Rectal smooth muscle tissue (tissue), 1 donor: ENCODE results near the gene CRABP2.

Experiments used
- H3K27ac ChIP-seq: one replicate; pipeline ENCODE4 v1.7.0; 2013; ENCODE audit warnings: low read depth, low read length, inconsistent platforms
- H3K27me3 ChIP-seq: one replicate; pipeline ENCODE4 v1.7.0; 2013; ENCODE audit warnings: low read length; ENCODE audit not compliant: control insufficient read depth, insufficient read depth
- H3K36me3 ChIP-seq: one replicate; pipeline ENCODE4 v1.7.0; 2013; ENCODE audit warnings: low read length; ENCODE audit not compliant: control insufficient read depth, insufficient read depth
- H3K4me1 ChIP-seq: one replicate; pipeline ENCODE4 v1.7.0; 2013; ENCODE audit warnings: low read length; ENCODE audit not compliant: control insufficient read depth, insufficient read depth
- H3K4me3 ChIP-seq: one replicate; pipeline ENCODE4 v1.7.0; 2013; ENCODE audit warnings: low read length
- H3K9ac ChIP-seq: one replicate; pipeline ENCODE4 v1.7.0; 2013; ENCODE audit warnings: low read length

The CRABP2 gene

DNA sequence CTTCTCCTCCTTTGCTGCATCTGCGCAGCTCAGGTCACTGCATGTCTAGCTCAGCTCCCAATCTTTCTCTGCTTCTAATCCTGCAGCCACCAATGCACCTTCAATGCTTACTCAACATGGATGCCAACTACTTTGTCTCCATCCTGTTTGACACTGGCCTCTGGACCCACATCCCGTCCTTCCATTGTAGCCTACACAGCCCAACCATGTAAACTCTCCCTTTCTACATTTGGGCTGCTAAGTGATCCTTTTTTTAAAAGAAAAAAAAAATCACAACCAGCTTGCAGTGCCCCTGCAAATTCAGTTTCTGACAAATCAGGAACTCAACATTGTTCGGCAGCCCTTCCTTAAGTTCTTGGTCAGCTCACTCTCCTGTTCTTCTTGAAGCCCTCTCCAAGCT is 9.4 kb upstream of the CRABP2 start:
- H3K27ac ChIP-seq: no peak overlapping the region
- H3K27me3 ChIP-seq: no peaks in the 10 kb centered on the region
- H3K9ac ChIP-seq: no peak overlapping the region
- no peaks in the 10 kb centered on the region for H3K36me3 ChIP-seq
- no peak overlapping the region for H3K4me3 ChIP-seq
- peaks cover 26% of the 10 kb centered on the region for H3K4me1 ChIP-seq

GRCh38 chr1:156712626-156713025 is 7.2 kb upstream of the CRABP2 start:
- Histone ChIP-seq H3K9ac (no peak overlapping the region), H3K4me3 (no peak overlapping the region), H3K27ac (no peak overlapping the region), H3K27me3 (no peaks in the 10 kb centered on the region), H3K36me3 (no peaks in the 10 kb centered on the region), H3K4me1 (peaks cover 30% of the 10 kb centered on the region)

DNA sequence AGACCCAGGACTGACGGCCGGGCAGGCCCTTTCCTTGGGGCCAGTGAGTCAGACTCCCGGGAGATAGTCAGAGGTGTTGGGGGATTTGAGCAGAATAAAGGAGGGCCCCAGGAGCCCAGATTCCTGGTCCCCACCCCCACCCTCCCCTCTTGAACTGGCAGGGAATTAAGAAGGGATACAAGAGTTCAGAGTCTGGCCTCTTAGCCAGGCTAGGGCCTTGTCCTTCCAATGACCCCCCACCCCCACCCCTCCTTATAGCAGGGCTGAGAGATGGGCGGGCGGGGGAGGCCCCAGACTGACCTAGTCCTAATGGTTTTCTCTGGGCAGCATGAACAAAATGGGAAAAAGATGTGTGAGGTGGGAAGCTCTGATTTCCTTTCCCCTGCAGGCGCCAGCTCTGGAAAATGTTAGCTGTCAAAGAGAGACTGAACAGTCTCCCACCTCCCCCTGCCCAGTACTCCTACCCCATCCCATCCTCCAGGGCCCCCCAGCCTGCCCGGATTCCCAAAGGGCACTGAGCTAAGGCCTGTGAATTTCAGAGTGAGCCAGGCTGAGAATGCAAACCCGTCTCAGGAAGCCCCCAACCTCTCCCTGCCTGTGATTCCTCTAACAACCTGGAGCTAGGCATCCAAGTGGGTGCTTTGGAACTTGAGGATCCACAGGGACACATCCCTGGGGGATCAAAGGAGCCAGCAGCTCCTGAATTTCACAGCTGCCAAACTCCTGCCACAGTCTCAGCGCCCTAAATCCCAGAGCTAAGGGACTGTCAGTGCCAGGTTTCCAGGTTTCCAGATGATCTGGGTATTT is 5.8 kb upstream of the CRABP2 start:
- no peaks in the 10 kb centered on the region for H3K36me3 ChIP-seq

GRCh38 chr1:156709757-156710489 is 4.5 kb upstream of the CRABP2 start:
- Histone ChIP-seq H3K4me1 (peaks cover 38% of the 10 kb centered on the region), H3K9ac (no peak overlapping the region), H3K27ac (peak overlapping the region; percentile 72)

More for the DNA sequence above, 5.8 kb upstream of the CRABP2 start:
- Histone ChIP-seq H3K9ac (no peak overlapping the region), H3K4me1 (peaks cover 30% of the 10 kb centered on the region), H3K4me3 (no peak overlapping the region), H3K27ac (peak overlapping the region; percentile 52), H3K27me3 (no peaks in the 10 kb centered on the region)

DNA sequence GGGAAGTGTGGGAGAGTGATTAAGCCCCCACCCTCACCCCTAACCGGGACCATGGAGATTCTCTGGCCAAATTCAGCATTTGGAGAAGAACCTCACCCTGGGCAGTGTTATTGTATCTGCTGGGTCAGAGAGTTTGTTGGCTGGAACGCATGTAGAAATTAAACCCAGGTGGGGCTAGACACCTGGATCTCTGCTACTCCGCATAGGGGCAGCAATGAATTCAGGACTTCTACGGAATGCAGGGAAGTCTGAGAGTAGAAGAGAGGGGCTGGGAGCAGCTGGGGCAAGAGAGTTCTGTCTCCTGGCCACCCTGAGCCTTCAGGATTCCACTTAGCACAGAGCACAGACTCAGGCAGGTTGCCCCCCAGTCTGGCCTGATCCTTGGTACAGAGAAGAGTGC is 3.6 kb upstream of the CRABP2 start:
- Histone ChIP-seq H3K27ac (peak overlapping the region; percentile 72), H3K4me3 (no peak overlapping the region), H3K27me3 (peaks cover 5% of the 10 kb centered on the region), H3K9ac (no peak overlapping the region), H3K36me3 (no peaks in the 10 kb centered on the region), H3K4me1 (peaks cover 43% of the 10 kb centered on the region)

More at GRCh38 chr1:156709757-156710489, 4.5 kb upstream of the CRABP2 start:
- Histone ChIP-seq H3K27me3 (no peaks in the 10 kb centered on the region), H3K4me3 (no peak overlapping the region), H3K36me3 (no peaks in the 10 kb centered on the region)

GRCh38 chr1:156708218-156708661 is 2.9 kb upstream of the CRABP2 start:
- H3K27me3 ChIP-seq: peaks cover 11% of the 10 kb centered on the region
- no peaks in the 10 kb centered on the region for H3K36me3 ChIP-seq
- peak overlapping the region; percentile 52 for H3K27ac ChIP-seq
- H3K4me1 ChIP-seq: peaks cover 46% of the 10 kb centered on the region
- no peak overlapping the region for H3K4me3 ChIP-seq
- H3K9ac ChIP-seq: no peak overlapping the region

GRCh38 chr1:156707417-156708217 is 2.2 kb upstream of the CRABP2 start:
- Histone ChIP-seq H3K4me3 (no peak overlapping the region), H3K9ac (no peak overlapping the region), H3K27ac (peak overlapping the region; percentile 86), H3K27me3 (peaks cover 15% of the 10 kb centered on the region), H3K36me3 (no peaks in the 10 kb centered on the region), H3K4me1 (peaks cover 44% of the 10 kb centered on the region)

DNA sequence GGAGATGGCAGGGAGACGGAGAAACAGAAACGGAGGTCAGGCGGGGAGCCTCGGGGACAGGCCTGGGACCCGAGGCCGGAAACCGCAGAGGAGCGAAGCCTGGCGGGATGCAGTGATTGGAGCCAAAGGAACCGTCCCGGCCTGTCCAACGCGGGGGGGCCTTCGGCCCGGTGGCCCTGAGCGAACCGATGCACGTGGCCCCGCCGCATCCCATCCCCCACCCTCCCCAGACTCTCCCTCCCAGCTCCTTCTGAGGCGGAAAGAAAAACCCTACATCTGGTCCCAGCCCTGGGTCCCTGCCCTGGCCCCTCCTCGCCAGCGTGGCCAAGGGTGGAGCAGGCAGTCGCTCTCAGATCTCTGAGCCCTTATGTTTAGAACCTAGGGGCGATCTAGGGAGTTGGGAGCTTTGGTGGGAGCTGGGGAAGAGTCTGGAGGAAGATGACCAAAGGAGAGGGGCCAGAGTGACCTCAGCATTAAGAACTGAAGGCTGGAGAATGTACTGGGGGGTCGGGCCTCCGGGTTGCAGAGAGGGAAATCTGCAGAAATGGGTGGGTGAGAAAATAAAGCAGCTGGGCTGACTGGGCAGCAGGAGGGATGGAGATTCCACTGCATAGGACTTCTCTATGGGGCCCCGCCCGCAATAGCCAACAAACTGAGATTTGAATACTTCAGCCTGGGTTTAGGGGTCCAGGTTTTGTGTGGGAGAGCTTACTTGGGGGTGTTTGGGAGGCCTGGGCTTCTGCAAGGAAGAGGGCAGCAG is 1.5 kb upstream of the CRABP2 start:
- Histone ChIP-seq H3K4me3 (peak overlapping the region; percentile 62), H3K4me1 (peaks cover 37% of the 10 kb centered on the region), H3K36me3 (no peaks in the 10 kb centered on the region), H3K9ac (peak overlapping the region; percentile 35), H3K27me3 (peaks cover 15% of the 10 kb centered on the region), H3K27ac (peak overlapping the region; percentile 86)

- Histone ChIP-seq H3K4me3 (peak overlapping the region; percentile 62), H3K27ac (peak overlapping the region; percentile 86), H3K36me3 (no peaks in the 10 kb centered on the region), H3K27me3 (peaks cover 15% of the 10 kb centered on the region), H3K9ac (peak overlapping the region; percentile 35), H3K4me1 (peaks cover 31% of the 10 kb centered on the region)
Observed at GRCh38 chr1:156705918-156706656, 704 bp upstream of the CRABP2 start.

DNA sequence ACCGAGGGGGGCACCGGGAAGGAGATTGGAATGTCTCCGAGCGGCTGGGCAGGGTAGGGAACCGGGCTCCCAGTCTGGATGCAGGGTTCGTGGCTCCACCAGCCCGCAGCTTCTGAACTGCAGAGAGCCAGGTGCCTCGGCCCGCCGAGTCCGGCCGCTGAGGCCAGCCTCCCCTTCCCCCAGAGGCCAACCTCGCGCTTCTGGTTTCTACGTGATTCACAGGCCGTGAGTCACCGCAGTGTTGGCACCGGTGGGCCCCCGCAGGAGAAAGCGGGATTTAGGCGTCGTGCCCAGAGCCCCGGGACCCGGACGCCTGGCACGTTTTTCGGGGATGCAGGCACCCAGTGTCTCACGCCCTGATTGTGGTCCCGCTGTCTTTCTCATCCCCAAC is 458 bp downstream of the CRABP2 start:
- H3K36me3 ChIP-seq: no peaks in the 10 kb centered on the region
- H3K4me1 ChIP-seq: peaks cover 21% of the 10 kb centered on the region
- peaks cover 15% of the 10 kb centered on the region for H3K27me3 ChIP-seq
- H3K4me3 ChIP-seq: peak overlapping the region; percentile 62
- H3K9ac ChIP-seq: no peak overlapping the region
- H3K27ac ChIP-seq: no peak overlapping the region

DNA sequence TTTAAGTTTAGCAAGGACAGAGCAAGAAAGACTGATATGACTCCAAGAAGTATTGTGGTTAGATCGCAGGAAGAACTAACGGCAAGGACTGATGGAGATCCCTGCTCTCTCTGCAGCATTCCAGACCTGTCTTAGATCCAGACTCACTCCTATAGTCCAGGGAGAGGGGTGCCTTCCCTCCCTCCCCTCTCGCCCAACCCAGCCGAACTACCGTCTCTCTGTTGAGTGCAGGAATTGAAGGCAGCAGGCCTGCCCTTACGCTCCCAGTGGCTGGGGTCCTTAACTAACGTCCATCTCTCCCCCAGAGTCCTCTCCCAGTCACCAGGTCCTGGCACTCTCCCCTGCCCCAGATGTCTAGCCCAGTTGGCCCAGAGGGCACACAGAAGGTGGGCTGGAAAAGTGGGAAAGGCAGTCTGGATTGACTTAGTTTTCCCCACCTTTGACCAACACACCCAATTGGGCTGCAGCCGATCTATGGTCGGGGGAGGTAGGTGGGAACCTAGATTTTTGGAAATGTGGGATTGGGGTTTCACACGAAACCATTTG is 1.1 kb downstream of the CRABP2 start:
- no peaks in the 10 kb centered on the region for H3K36me3 ChIP-seq
- no peak overlapping the region for H3K9ac ChIP-seq
- H3K27ac ChIP-seq: no peak overlapping the region
- peaks cover 16% of the 10 kb centered on the region for H3K4me1 ChIP-seq
- peaks cover 15% of the 10 kb centered on the region for H3K27me3 ChIP-seq
- H3K4me3 ChIP-seq: no peak overlapping the region
